Hypothalamus (tissue), 51 donors: ENCODE data around the gene IQGAP3.
"Not testable (repeated sequence)": the region's sequence is repeated elsewhere in the genome, so short reads cannot be mapped to it uniquely, and the experiment has no call there.

Experiments
- DNase-seq, 51 donors: peaks; one replicate each; lab custom pipeline; 2025; lab: John Stamatoyannopoulos, UW

The IQGAP3 gene

DNA sequence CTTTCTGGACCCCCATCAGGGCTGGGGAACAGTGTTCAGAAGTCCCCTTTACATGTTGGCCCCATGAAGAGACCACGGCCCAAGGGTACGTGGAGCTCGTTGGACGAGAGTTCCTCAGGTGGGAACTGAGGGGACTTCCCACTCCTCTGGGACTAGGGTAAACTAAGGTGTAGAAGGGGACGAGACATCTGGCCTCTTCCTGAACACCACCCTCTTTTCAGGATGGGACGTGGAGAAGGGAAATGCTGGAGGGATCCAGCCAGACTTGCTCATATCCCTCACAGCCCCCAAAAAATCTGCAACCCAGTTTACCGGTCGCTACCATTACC lies 21.3 kb upstream of the IQGAP3 start:
- no peak for DNase-seq

DNA sequence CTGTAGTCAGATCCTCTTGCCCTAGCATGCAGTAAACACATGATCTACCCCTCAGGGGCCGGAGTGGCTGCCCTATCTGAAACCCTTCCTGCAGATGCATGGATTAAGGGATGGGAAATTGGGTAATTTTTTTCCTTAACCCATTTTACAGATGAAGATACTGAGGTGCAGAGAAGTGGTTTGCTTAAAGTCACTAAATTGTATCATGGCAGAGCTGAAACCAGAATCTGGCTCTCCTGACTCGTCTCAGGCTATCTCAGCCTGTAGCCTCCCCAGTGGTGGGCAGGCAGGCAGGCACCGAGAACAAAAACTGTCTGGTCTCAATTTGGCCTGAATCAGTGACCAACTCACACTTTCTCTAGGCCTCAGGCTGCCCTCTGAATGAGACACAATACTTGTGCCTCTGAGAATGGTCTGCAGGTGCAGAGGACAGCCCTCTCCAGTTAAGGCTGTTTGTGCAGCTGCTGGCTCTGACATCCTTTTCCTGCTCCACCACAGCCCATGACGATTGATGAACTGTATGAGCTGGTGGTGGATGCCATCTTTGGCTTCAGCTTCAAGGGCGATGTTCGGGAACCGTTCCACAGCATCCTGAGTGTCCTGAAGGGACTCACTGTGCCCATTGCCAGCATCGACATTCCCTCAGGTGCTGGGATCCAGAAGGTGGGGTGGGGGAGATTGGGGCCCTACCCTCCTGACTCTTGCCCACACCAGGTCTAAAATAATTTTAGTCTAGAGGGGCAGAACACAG lies 20.7 kb upstream of the IQGAP3 start:
- DNase-seq: no peak

DNA sequence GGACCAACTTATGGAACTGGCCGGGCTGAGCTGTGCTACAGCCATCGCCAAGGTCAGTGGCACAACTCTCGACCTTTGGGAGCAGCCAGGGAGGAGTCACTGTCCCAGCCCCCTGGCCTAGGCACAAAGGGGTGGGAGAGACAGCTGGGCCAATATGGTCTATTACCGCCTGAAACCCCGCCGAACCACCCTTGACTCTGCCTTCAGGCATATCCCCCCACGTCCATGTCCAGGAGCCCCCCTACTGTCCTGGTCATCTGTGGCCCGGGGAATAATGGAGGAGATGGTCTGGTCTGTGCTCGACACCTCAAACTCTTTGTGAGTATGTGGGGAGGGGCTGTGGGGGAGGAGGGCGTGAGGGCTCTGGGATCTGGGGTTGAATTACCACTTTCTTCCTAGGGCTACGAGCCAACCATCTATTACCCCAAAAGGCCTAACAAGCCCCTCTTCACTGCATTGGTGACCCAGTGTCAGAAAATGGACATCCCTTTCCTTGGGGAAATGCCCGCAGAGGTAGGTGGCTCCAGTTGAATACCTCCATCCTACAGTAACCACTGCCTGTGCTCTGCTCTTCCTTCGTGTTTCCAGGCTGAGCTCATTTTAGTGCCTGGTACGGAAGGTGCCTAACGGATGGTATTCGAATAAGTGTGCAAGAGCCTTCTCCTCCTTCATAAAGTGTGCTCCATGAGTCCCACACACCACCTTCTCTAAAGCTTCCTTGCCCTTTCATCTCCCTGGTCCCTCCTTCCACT lies 20.0 kb upstream of the IQGAP3 start:
- no peak for DNase-seq

DNA sequence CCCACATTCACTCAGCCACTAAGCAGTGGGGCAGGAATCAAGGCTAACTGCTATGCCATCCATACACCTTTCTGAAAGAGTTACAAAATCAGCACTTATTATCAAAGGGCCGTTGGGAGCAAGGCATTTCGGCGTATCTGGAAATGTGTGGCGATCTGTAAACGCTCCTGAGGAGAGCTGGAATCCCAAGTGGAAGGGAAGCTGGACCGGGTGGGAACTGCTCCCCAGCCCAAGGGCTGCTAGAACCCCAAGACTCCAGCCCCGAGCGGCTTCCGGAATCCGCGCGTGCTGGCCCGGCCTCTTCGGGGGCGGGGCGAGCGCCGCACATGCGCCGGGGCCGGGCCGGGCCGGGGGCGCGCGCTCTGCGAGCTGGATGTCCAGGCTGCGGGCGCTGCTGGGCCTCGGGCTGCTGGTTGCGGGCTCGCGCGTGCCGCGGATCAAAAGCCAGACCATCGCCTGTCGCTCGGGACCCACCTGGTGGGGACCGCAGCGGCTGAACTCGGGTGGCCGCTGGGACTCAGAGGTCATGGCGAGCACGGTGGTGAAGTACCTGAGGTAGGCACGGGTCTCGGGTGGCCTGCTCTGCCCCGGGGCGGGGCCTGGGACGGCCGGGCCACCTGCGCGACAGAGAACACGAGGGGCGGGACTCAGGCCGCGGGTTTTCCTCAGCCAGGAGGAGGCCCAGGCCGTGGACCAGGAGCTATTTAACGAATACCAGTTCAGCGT lies 19.2 kb upstream of the IQGAP3 start, which contains the start of gene NAXE:
TSS of gene NAXE (plus strand) at position 345 of the 726 bp plus-strand sequence. CDS start at position 374, 29 bp downstream.
- peak in 50 of 51 donors; percentile 21 to 85 (median 67) for DNase-seq

DNA sequence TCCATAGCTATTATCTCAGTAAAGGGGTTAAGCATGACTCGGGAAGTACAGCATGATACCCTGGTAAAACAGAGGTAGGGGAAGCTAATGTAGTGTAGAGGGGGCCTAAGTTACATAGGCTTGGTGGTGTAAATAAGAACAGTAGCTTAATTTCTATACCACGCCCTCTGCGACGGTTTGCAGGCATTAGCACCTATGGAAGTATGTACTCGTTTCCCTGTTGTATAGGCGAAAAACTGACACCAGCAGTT lies 18.7 kb upstream of the IQGAP3 start:
- DNase-seq: no peak

DNA sequence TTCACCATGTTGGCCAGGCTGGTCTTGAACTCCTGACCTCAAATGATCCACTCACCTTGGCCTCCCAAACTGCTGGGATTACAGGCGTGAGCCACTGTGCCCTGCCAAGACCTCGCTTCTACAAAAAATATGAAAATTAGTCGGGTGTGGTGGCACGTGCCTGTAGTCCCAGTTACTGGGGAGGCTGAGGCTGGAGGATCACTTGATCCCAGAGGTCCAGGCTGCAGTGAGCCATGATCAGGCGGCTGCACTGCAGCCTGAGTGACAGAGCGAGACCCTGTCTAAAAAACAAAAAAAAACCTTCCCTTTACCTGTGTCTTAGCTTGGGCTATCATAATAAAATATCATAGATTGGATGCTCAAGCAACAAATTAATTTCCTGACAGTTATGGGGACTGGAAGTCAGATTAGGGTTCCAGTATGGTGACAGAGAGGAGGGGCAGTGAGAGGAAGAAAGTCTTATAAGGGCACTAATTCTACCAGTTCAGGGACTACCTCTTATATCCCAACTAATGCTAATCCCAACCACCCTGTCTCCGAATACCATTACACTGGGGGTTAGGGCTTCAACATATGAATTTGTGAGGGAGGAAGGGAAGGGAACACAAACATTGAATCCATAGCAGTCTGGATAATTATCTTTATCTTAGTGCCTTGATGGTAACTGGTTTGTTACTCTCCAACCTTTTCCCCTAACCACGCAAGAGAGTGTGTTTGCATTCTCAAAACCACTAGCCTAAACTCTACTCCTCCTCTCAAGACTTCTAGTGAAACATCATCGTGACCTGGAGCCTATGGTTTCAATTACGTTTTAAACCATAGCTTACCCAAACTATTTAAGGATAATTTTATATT lies 18.2 kb upstream of the IQGAP3 start:
- no peak for DNase-seq

DNA sequence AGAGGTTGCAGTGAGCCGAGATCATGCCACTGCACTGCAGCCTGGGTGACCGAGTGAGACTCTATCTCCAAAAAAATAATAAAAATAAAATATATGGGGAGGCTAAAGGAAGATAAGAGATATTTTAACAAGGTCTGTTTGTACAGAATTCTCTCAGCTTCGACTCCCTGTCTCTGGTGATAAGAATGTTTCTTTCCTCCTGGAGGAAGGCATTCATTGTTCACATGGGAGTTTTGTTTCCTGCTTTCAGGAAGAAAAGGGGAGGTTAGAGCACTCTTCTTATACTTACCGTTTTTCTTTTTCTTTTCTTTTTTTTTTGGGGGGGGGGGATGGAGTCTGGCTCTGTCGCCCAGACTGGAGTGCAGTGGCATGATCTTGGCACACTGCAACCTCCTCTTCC lies 17.2 kb upstream of the IQGAP3 start:
- no peak for DNase-seq

DNA sequence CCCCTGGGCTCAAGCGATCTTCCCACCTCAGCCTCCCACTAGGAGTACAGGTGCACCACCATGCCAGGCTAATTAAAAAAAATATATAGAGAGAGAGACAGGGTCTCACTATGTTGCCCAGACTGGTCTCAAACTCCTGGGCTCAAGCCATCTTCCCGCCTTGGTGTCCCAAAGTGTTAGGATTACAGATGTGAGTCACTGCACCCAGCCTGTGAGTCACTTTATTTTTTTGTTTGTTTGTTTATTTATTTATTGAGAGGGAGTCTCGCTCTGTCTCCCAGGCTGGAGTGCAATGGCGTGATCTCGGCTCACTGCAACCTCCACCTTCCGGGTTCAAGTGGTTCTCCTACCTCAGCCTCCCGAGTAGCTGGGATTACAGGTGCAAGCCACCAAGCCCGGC lies 15.6 kb upstream of the IQGAP3 start:
- DNase-seq: not testable (repeated sequence)

DNA sequence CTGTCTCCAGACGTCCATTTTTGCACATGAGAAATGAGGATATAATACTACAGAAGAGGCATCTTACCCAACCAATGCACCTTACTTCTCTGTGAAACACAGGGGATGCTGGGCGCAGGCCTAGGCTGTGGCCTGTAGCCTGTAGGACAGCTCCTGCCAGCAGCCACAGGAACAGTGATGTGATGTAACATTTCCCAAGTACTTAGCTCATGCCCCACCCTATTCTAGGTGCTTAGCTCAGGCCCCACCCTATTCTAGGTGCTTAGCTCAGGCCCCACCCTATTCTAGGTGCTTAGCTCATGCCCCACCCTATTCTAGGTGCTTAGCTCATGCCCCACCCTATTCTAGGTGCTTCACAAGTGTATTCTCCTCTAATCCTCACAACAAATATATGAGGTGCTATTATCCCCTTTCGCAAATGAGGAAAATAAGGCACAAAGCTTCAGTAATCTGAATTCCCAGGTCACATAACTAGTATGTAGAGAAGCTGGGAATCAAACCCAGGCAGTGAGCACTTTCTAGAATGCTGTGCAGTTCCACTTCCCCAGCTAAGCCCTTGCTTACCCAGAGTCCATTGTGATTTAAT lies 14.6 kb upstream of the IQGAP3 start:
- no peak for DNase-seq

DNA sequence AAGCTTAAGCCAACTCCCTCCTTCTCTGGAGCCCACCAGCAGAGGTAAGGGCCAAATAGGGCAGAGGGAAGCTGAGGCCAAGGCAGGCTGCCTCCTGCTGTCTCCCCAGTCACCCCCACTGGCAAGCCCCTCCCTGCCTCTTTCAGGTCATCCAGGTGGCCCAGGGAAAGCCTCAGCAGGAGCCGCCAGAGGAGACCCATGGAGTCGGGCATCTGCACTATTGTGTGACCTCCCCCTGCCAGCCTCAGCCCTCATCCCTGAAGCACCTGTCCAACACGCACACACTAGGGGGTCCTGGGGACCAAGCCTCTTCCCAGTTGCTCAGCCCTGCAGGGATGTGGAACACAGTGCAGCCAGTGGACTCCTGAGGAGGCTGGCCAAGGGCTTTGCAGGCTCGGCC lies 14.0 kb upstream of the IQGAP3 start:
- no peak for DNase-seq

DNA sequence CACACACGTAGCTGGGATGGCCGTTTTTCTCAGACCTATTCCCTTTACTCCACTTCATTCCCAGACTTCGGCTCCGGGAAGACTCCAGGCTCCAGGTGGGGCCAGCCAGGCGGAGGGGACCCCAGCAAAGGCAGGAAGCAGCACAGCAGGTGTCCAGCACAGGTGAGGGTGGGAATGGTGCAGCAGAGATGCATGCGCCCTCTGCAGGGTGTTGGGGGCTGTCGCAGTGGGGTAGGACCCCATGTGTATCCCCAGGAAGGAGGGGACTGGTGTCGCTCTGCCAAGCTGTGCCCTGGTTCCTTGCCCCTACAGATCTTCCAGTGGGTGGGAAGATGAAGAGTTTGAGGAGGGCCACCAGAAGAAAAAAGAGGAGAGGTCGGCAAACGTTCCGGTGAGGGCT lies 12.4 kb upstream of the IQGAP3 start:
- no peak for DNase-seq

DNA sequence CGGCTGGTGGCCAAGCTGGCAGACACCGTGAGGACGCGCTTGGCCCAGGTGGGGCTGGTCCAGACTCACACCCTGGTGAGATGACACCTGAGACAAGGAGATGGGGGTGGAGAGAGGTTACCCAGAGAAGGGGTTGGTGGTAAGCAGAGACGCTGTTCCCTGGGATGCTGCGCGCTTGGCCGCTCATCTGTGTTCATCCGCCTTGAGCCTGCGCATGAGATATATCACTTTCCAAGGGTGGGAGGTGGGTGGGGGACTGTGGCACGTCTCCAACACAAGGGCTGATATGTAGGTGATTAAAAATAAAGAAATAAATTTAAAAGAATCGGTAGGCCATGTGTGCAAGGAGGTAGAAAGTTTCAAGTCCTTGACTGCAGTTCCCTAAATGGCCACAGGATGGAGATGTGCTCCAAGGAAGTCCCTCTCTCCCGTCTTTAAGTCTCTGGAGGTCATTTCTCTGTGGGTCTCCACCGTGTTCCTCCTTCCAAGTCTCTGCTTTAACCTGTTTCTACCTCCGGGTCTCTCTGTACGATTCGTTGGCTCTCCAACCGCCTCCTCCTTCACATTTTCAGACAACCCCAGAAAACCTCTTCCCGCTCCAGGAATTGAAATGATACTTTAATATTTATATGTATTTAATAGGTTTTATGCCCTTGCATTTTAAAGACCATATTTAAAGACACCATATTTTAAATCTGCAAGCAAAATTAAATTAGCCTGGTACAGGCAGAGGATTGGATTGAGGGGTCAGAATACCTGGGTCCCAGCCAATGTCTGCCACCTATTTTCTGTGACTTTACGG lies 11.7 kb upstream of the IQGAP3 start:
- DNase-seq: peak in 38 of 51 donors; percentile 5 to 80 (median 36)

DNA sequence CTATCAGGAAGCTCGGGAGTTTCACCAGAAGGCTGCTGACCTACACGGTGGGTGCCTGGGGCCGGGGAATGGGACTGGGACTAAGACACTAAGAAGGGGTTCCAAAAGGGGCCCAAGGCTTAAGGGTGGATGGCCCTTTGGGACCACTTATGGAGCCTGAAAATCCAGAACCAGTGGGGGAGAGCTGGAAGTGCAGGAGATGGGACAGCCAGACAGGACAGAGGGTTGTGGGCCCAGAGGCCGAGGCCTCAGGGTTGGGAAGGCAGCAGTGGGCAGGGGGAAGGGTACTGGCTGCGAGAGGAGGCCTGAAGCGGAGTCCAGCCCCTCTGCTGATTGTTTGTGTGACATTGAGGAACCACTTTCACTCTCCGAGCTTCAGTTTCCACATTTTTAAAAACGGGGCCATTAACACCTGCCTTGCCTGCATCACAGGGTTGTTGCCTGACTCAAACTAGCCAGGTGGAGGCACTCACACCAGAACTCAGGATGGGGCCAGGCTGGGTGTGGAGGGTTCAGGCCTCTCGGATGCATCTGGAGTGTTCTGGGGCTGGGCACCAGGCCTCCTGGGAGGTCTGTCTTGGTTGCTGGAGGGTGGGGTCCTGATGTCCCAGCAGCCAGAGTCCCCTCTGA lies 10.1 kb upstream of the IQGAP3 start:
- no peak for DNase-seq

DNA sequence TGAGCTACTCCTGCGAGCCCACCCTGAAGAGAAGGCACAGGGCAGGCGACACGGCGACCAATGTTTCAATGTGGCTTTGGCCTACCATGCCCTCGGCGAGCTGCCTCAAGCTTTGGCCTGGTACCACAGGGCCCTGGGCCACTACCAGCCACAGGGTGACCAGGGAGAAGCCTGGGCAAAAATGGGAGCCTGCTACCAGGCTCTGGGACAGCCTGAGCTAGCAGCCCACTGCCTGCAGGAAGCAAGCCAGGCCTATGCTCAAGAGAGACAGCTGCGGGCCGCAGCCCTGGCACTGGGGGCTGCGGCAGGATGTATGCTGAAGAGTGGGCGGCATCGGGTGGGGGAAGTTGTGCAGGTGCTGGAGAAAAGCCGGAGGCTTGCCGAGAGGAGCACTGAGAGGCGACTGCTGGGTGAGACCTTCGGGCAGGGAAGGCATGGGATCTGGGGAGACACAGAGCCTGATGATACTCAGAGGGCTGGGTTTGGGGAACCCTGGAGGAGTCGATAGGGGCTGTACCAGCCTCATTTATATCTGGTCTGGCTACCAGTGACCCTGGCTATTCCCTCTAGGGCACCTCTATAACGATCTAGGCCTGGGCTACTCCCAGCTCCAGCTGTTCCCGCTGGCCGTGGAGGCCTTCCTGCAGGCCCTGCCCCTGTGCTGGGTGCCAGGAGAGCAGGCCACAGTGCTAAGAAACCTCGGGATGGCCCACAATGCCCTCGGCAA lies 9.5 kb upstream of the IQGAP3 start:
- DNase-seq: no peak

DNA sequence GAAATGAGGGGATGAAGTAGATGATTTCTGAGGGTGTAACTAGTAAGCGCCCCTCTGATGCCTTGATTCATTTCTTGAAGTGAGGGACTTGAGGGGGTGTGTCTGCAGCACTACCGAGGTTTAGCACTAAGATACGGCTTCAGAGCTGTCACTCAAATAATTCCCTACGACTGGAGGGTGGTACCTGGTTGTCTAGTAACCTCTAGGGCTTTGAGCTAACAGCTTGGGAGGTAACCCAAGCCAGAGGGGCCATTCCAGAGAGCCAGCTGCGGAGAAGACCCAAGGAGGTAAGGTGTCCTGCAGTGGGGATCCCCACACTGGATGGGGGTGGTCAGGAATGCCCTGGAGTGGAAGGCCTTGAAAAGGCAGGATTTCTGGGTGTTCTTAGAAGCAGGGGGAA lies 7.1 kb upstream of the IQGAP3 start, which contains the start of gene TTC24:
TSS of gene TTC24 (plus strand) at position 252 of the 400 bp plus-strand sequence. CDS start 1,642 bp downstream, outside the sequence.
- DNase-seq: no peak

DNA sequence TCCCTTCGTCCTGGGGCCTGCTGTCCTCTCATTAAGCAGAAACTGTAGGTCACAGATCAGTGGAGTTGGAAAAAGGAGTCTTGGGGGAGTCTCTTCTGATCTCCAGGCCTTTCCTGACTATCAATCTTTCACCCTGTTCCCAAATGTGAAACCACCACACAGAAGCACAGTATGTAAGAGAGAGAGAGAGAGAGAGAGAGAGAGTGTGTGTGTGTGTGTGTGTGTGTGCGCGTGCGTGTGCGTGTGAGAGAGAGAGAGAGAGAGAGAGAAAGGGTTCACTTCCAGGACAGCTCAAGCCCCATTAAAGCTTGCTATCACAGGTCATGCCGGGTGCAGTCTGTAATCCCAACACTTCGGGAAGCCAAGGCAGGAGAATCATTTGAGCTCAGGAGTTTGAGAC lies 5.7 kb upstream of the IQGAP3 start:
- DNase-seq: no peak

DNA sequence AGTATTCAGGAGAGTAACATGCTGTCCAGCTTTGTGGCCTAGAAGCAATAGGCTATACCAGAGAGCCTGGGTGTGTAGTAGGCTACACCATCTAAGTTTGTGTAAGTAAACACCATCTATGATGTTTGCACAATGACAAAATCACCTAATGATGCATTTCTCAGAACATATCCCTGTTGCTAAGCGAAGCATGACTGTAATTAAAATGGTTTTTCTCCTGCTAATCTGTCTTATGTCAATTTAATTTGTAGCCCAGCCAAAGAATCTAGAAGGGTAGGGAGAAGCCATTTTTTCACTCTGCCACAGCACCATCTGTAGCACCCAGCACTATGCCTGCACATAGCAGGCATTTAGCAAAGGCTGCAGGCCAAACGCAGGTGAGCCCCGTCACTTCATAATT lies 5.2 kb upstream of the IQGAP3 start:
- no peak for DNase-seq

DNA sequence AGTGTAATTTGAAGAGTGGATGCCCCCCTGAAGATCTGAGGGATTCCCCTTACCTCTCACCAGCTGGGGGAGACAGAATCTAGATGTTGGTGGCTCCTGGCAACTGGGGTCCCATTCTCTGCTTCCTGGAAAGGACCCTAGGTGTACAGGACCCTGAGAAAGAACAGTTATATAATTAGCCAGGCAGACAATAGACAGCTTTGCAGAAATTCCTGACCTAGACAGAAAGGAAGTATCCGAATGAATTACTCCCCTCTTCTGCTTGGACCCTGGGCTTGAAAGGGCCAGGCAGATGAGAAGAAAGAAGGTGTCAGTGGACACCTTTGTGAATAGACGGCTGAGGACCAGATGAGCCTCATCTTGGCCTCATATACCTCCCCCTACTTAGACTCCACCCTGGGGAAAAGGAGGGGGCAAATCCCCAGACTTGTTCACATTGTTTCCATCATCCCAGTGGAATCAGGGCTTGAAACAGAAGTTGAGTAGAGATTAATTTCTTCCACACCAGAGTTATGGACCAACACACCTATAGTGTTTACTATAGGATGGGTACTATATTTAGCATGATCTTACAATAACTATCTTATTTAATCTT lies 1.8 kb upstream of the IQGAP3 start:
- DNase-seq: no peak
